ENCODE measurements around the gene TWIST2.

DNA sequence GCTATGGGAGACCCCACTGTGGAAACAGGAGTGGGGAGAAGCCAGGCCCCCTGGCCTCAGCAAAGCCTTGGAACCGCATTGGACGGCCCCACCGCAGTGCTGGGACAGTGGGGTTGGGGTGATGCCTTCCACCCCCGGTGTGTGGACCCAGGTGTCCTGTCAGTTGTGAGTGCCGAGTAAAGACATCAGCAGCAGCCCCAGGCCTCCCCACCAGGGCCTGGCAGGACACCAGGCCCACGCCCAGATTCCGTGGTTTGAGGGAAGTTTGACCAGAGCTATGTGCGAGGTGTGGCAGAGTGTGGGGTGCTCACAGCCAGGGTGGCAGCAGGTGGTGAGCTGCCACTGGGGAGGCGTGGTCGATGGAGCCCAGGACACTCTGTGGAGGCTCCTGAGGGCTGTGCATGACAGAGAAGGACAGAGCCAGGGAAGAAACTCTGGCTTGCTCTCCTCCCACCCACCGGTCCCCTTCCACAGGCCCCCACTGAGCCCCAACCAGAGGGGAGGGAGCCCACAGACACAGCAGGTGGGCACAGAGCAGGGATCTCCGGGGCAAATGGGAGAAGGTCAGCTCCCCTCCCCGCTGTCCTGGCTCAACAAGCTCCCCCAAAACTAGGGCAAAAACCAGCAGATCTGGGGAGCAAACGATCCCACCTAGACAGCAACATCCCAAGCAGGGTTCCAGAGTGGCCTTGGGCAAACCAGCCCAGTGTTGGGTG, 69.1 kb downstream of the TWIST2 start:
- TF ChIP-seq CTCF (IDR thresholded peaks at IDR 0.05; ENCODE audit: low read length): no peak
- no peak for TF ChIP-seq EZH2 (IDR thresholded peaks at IDR 0.05; ENCODE audit: borderline replicate concordance, low read length)

All from OCI-LY1 (cell line).